GM18907 (cell line): ENCODE measurements around the gene TRAPPC5.

ENCODE experiments used
- ATAC-seq: cut with Tn5 transposase; IDR thresholded peaks from one replicate; pipeline ENCODE4 v1.9.1; 2021; ENCODE audit warnings: mild to moderate bottlenecking, moderate library complexity; ENCODE audit not compliant: unreplicated experiment

Gene TRAPPC5

GRCh38 chr19:7729831-7730285, 49.2 kb downstream of the TRAPPC5 start:
- no peak for ATAC-seq

GRCh38 chr19:7730286-7731217, 49.9 kb downstream of the TRAPPC5 start:
- ATAC-seq, result no peak

GRCh38 chr19:7731218-7731595, 50.6 kb downstream of the TRAPPC5 start:
- ATAC-seq, result no peak

- ATAC-seq, result no peak
Measured at GRCh38 chr19:7731615-7732014, 51.0 kb downstream of the TRAPPC5 start.

GRCh38 chr19:7732045-7732444, 51.4 kb downstream of the TRAPPC5 start, which contains the start of gene CLEC4G:
CLEC4G (minus strand) TSS chr19:7732110; CDS start chr19:7732102, 8 bp downstream.
- ATAC-seq, result no peak

DNA sequence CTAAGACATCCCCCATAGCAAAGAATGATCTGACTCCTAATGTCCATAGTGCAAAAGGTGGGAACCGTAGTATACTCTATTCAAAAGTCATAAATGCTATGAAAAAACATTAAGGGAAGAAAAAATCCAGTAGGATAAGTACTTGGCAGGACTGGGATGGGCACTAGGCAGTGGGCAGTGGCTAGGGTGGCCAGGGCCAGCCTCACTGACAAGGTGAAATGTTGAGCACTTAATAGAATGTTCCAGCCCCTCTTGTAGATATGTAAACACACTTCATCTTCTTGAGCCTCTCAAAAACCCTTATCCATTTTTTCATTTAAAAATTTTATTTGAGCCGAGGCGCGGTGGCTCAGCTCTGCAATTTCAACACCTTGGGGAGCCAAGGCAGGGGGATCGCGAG, 52.7 kb downstream of the TRAPPC5 start:
- ATAC-seq, result no peak

DNA sequence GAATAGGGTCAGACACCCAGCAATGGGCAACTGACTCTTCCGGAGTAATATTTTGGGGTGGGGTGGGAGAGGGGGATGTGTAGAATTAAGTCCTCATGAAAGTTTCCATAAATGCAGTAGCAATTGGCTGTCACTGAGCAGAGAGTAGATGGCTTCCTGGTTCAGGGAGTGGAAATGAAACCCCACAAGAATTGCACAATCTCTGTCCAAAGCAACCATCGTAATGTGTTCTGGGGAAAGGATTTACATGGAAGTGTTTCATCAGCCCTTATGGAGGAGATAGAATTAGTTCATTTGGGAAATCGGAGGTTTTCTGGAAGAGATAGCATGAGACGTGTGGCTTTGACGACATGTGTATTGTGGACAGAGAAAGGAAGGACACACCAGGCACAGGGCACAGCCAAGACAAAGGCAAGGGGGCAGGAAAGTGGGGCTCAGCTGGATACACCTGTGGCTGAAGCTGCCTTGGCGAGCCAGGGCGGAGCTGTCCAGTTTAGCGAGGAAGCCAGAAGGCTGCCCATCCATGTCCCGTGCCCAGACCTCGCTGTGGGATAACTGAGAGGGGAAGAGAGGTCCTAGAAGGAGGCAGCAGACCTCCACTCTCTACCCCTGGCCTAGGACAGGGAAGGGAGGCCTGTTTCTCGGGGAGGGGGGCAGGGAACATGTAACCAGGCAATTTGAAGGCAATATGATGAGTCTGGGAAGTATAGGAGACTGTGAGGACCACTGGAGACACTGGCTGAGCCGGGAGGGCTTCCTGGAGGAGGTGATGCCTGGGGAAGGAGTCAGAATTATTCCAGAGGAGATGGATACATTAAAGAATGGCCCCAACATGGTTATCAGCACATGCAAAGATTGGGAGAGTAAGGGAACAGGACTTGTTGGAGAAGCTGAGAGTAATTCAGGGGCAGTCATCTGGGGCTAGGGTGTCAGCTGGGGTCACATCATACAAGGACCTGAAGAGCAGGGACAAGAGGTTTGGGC, 53.9 kb downstream of the TRAPPC5 start:
- ATAC-seq, result no peak

DNA sequence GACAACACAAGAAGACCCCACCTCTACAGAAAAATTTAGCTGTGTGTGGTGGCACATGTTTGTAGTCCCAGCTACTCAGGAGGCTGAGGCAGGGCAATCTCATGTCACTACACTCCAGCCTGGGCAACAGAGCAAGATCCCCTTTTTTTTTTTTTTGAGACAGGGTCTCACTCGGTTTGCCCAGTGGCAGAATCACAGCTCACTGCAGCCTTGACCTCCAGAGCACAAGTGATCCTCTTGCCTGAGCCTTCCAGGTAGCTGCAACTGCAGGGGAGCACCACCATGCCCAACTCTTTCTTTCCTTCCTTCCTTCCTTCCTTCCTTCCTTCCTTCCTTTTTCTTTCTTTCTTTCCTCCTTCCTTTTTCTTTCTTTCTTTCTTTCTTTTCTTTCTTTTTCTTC, 55.5 kb downstream of the TRAPPC5 start:
- ATAC-seq, result no peak

DNA sequence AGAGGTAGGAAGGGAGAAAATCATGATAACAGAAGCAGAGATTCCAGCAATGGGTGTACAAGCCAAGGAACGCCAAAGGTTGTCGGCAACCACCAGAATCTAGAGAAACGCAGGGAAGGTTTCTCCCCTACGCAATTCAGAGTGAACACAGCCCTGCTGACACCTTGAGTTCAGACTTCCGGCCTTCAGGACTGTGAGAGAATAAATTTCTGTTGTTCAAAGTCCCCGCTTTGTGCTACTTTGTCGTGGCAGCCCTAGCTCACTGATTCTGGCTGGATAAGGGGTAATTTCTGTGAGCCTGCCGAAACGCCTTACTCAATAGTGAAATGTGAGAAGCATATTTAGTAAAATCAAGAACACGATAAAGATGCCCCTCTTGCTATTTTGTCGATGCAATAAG, 56.6 kb downstream of the TRAPPC5 start:
- ATAC-seq, result no peak
